MM.1S (cell line): Measurements from ENCODE around the gene CNTN1.

Experiments
- EZH2 ChIP-seq: fragments of 300-600 bp; sonication (generic); optimal IDR thresholded peaks from 2 replicates; pipeline ENCODE3; 2017; ENCODE audit warnings: low read depth, mild to moderate bottlenecking, antibody characterized with exemption, low read length, mixed read lengths
- EZH2phosphoT487 ChIP-seq: fragments of 300-600 bp; sonication (generic); IDR thresholded peaks from 2 replicates; pipeline ENCODE4 v1.6.1; 2018; ENCODE audit warnings: antibody characterized with exemption, low read length
- TF ChIP-seq, protein P1 (sequence below): fragments of 300-600 bp; sonication (generic); IDR thresholded peaks from 2 replicates; pipeline ENCODE4 v1.5.1; 2016; ENCODE audit warnings: antibody characterized with exemption, low read length, mixed read lengths

DNA sequence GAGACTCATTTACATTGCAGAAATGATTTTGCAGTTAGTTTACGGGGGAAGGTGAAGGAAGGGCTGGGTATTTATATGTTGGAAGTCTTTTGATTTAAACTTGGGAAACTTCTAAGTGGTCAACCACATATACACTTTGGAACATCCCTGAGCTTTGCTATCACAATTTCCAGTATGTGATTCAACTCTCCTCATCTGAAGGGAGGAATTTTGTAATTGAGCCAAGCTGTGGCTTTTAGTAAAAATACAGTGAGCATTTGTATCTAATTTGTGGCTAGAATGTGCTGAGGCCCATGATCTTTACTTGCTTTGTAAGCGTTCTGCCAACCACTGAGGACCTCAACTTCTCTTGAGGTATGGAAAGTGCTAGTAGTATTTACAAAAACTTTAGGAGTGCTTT lies 260.8 kb downstream of the CNTN1 start:
- TF ChIP-seq, protein P1, sequence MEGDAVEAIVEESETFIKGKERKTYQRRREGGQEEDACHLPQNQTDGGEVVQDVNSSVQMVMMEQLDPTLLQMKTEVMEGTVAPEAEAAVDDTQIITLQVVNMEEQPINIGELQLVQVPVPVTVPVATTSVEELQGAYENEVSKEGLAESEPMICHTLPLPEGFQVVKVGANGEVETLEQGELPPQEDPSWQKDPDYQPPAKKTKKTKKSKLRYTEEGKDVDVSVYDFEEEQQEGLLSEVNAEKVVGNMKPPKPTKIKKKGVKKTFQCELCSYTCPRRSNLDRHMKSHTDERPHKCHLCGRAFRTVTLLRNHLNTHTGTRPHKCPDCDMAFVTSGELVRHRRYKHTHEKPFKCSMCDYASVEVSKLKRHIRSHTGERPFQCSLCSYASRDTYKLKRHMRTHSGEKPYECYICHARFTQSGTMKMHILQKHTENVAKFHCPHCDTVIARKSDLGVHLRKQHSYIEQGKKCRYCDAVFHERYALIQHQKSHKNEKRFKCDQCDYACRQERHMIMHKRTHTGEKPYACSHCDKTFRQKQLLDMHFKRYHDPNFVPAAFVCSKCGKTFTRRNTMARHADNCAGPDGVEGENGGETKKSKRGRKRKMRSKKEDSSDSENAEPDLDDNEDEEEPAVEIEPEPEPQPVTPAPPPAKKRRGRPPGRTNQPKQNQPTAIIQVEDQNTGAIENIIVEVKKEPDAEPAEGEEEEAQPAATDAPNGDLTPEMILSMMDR: no peak
- TF ChIP-seq EZH2 (no peak), EZH2phosphoT487 (no peak)
